GM18873 (cell line): ENCODE measurements around the gene GPR183.

Experiments used
- ATAC-seq: cut with Tn5 transposase; IDR thresholded peaks from one replicate; pipeline ENCODE4 v1.9.1; 2021; ENCODE audit warnings: mild to moderate bottlenecking, moderate library complexity, moderate number of reproducible peaks; ENCODE audit not compliant: unreplicated experiment, low FRiP score

The GPR183 gene

DNA sequence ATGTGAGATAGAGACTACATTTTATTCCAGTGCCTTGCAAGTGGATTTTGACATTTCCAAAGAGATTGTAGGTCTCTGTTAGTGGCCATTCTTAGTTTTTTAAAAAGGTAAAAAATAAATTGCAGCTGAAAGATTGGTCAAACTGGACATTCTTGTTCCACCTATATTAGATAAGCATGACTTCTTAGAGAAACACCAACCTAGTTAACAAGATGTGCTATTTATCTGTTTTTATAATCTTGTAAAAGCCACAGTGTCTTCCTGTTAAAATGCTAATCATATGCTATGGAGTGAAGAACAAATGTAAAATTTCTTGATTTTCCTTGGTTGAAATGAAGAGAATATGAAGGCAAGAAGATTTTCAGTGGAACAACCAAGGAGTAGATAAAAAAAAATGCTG is 33.4 kb upstream of the GPR183 start:
- ATAC-seq: no peak

DNA sequence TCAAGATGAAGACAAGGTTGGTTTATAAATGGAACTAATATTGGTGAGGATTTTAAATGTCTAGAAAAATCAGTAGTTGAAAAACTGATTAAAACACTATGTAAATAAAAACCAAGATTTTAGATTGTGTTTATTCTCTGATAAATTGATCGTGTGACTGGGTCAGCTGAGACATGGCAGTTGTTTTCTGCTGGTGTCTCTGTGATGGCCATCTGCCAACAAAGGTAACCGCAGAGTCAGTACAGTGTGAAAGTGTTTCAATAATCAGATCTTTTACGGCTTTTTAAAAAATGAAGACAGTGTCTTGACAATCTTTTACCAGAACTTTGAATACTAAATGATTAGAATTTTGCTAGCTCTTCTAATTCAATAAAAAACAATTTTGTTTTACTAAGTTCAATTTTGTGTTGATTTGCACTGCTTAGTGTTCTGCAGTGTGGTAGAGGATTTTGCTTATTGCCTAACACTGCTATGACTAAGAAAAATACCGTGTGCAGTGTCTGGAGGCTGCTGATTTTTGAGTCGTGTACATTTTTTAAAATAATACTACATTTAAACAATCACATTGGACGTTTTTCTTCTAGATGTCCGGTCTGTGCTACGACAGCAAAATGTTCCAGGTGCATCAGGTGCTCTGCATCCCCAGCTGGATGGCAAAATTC is 32.7 kb upstream of the GPR183 start:
- no peak for ATAC-seq

GRCh38 chr13:99339230-99339721 is 32.1 kb upstream of the GPR183 start:
- no peak for ATAC-seq

DNA sequence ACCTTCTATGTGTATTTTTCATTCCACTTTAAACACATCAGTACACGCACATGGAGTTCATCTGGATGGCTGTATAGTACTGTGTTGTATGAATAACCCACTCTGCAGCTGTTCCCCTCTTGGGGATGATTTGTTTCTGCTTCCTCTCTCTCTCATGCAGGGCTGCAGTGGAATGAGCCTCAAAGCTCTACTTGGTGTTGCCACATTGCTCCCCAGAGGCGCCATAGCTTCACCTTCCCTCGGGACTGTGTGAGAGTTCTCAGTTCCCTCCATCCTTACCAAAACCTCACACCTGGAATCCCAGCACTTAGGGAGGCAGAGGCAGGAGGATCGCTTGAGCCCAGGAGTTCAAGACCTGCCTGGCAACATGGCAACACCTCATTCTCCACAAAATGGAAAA is 28.4 kb upstream of the GPR183 start:
- ATAC-seq: peak; percentile 74

DNA sequence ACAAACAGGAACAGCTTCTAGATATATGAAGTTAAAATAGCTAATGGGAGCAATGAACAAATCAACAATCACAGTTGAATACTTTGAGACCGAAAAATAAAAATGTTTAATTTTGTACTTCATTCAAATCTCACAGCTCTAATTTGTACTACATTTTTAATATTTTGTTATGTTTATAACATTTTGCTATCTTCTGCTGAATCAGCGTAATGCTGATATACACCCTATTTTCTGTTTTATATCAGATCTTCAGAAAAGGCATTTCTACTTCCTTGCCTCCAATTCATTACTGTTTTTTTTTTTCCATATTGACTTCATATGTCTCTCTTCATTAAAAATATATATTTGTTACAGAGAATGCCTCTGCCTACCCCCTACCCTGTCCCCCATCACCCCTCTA is 27.9 kb upstream of the GPR183 start:
- no peak for ATAC-seq

DNA sequence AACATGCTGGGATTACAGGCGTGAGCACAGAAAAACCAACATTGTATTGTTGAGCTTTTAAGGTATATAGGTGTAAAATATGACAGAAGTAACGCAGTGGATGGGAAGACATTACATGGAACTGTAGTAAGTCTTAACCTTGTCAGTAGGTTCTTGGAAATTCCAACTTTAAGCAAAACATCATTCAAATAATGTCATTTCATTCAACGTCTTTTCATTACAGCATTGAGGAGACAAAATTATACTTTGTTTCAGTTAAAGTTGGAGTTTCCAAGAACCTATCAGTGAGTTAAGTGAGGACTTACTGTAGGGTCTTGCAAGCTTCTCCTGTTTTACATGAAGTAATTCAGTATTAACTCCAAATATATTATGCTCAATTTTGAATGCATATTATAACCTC is 27.0 kb upstream of the GPR183 start:
- ATAC-seq: no peak

DNA sequence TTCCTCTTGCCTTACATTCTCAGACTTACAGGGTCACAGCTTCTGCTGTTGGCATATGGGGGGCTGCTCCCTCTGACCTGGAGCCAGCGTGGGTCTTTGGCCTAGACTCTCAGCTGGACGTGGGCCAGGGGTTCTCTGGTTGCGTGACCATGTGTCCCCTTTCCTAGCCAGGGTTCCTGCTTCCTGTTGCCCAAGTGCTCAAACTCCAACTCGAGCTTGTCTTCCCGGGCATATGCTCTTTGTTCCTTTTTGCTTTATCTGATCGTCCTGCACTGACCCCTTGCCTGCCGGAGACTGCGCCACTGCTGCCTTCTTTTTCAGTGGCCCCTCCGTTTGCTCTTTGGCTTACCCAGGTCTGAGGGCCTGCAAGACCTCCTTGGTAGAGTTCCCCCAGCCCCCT is 25.3 kb upstream of the GPR183 start:
- peak; percentile 14 for ATAC-seq

GRCh38 chr13:99331881-99332293 is 24.7 kb upstream of the GPR183 start:
- peak; percentile 88 for ATAC-seq

DNA sequence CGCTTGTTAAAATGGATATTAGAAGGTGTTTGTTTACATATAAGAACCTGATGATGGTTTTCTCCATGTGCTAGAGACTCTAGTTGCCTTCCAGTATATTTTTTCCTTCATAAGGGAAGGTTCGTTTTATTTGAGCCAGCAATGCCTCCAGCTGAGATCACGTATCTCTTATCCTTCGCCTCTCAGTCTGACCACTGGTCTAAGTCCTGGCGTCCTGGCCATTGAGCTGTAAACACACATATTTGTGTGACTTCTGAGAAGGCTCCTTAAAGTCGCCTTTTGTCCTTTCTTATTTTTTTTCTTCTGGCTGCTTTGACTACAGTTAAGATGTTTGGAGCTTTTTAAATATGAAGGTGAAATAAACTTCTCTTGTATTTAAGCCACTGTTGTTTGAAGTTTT is 23.7 kb upstream of the GPR183 start:
- no peak for ATAC-seq

DNA sequence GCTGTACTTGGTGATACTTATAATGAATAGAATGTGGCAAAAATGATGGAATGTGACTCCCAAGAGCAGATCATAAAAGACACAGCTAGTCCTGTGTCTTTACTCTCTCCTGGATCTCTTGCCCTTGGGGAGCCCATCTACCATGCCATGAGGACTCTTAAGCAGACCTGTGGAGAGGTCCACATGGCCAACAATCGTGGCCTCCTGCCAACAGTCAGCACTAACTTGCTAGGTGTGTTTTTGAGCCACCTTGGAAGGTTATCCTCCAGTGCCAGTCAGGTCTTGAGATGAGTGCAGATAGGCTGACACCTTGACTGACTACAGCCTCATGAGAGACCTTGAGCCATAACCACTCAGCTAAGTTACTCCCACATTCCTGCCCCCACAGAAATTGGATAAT is 22.3 kb upstream of the GPR183 start:
- ATAC-seq: no peak

- no peak for ATAC-seq
Measured at GRCh38 chr13:99327761-99328160, 20.6 kb upstream of the GPR183 start.

DNA sequence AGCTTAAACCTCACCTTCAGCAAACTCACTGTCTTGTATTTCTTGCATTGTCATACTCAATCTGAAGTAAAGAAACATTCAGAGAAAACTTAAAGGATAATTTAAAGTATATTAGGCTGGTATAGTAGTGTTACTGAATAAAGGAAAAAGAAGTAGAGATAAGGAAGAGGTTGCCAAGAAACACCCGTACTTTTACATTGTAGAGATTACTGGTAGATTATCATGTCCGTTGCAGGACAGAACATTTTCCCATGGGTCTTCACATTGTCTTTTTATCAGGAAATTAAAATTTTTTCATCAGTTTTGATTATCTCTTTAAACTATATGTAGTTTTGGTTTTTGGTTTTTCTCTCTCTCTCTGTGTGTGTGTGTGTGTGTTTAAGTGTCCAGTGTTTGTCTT is 19.9 kb upstream of the GPR183 start:
- no peak for ATAC-seq

- ATAC-seq: no peak
Measured at GRCh38 chr13:99326012-99326411, 18.8 kb upstream of the GPR183 start.

DNA sequence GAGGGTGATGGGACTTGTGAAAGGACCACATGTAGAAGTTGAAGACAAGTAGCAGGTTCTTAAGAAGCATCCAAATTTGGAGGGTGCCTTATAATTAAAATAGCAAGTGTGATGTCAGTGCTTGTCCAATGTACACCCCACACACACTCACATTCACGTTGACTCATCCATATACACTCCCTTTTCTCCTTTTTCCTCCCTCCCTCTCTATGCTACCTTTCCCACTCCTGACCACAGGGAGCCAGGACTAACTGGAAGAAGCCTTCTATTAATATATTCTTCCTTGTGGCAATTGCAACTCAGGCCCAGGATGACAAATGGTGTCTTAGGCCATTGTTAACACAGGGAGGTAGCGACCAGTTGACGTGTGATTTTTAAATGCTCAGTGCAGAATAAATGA is 16.3 kb upstream of the GPR183 start:
- ATAC-seq: no peak

DNA sequence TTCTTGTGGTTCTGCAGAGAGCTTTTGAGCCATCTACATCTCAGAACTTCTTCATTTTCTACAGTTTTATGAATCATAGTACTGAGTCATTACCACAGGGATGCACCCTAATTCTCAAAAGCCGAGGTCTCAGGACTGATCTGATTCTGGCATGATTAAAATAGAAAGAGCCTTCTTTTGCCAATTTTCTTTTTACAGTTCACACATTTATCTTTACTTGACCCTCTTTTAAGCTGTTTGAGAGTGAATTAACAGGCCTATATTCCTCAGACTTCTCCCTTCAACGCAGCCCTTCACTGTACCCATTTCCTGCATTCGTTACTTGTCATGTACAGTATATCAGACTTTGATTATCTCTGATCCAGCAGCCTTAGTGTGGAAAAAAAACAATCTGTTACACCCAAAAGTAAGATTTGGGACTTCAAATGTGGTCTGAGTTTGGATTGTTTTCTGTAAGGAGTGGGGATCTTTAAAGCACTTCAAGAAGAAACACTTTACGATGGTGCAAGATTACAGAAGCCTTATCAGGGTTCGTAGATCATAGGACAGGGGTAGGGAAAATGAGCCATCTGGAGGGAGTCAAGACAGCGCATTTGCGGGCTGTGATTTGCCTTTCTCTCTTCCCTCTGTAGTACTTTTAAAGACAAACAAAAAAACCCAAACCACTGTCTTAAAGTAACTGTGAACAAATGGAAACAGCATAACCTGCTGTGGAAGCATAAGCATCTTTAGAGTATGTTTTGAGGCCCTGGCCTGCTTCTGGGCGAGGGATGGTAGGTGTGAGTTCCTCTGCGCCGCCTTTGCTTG is 15.3 kb upstream of the GPR183 start:
- peak; percentile 90 for ATAC-seq

DNA sequence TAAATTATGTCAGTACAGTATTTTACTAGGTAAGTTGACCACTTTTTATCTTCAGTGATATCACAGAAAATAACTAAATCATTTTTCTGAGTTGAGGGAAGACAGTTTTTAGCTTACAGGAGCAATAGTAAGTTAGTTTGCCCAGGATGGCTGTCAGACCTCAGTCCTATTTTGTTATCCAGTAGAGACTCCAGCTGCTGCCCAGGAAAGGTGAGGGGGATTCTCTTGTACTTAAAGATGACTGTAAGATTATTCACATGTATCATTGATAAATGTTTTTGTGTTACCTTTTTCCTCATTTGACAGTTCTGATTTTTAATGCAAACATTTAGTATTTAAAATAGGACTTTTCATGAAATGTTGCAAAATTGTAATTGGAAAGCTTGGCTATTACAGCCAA is 14.5 kb upstream of the GPR183 start:
- ATAC-seq: no peak

- ATAC-seq: no peak
Measured at GRCh38 chr13:99320693-99321481, 13.7 kb upstream of the GPR183 start.

DNA sequence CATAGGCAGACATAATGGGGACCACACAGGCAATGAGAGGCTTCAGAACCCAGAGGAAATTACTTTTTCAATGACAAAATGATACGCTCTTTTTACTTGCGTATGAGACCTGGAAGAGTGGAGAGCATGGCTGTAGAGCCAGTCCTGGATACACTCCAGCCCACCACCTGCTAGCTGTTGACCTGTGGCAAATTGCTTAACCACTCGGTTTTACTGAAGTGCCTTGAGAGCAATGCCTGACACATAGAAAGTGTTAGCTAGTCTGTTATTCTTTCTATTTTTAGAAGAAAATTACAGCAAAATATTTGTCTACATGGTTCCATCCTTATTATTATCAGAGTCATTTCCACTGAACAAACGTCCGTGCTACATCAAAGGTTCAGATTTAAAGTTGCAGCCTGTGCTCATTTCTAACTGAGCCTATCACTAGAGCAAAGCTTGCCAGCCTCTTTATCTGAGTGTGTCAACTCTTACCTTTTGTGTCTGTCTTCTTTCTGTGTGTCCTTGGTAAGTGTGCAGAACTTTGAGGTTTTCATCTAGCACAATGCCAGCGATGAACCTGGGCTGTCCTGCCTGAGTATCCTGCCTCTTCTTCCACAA is 9.6 kb upstream of the GPR183 start:
- no peak for ATAC-seq

DNA sequence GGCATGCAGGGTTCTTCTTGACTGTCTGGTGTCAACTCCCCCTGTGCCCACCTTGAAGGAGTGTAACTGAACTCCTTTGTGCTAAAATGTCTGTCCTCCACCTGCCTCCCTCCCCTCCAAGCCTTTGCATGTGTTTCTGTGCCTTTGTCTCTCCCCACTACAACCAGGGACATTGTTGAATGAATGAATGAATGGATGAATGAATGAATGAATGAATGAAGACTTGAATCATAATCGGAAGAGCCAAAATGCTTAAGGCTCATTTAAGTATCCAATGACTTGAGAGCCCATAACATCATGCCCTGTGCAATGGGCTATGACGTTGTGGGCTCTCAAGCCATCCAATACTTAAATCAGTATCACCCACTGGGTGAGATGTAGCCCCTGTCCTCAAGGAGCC is 9.0 kb upstream of the GPR183 start:
- no peak for ATAC-seq

DNA sequence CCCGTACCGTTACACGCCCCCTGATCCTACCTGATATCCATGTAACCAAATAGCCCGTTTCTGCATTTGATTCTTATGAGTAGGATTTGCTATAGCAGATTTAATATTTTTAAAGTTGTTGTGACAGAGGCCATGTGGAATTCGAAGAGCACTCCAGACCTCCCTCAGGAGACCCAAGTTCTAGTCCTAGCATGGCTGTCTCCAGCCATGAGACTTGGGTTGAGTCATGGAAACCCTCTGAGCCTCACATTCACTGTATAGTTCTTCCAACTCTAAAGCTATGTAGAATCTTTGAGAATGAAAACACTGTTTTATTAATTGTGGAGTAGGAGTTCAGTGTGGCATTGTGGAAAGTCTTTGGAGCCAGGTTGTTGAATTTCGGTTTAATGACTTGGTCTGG is 8.0 kb upstream of the GPR183 start:
- no peak for ATAC-seq

DNA sequence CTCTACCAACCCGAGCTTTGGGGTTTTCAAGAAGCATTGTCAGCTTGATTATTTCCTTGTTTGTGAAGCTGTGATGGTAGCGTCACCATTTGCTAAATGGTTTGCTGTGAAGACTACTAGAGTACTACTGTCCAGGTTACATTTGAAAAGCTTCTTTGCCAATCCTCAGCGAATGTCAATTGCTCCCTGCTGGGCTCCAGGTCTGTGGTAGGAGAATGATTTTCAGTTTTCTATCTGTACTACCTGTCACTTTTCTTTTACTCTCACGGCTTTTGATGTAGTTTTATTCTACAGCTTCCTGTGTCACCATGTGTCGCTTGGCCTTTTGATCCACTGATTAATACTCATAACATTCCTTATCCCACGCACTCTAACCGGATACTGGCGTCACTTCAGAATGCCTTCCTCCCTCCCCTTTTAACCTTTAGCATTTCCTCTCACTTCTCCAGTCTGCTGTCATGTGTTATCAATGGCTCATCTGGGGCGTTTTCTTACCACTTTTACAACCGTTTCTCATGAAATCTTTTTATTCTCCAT is 7.5 kb upstream of the GPR183 start:
- no peak for ATAC-seq
